HEK293T (cell line): ENCODE measurements around the gene EHBP1L1.

ENCODE experiments used
- CTCF ChIA-PET: fragments of 350-600 bp; formaldehyde crosslinking; extraction: SDS; loops from one replicate; lab custom pipeline; 2021; ENCODE audit warnings: antibody characterized with exemption, inconsistent platforms; lab: Yijun Ruan, JAX
- POLR2A ChIA-PET: fragments of 350-600 bp; formaldehyde crosslinking; extraction: SDS; loops from one replicate; lab custom pipeline; 2020; ENCODE audit warnings: antibody characterized with exemption, inconsistent platforms; lab: Yijun Ruan, JAX
- DNase-seq: peaks from one replicate; pipeline ENCODE4 v3.0.0; 2012; ENCODE audit warnings: mixed read lengths; ENCODE audit errors: extremely low spot score
- ARNT ChIP-seq: fragments of 450-650 bp; IDR thresholded peaks from 2 replicates; pipeline ENCODE4 v1.6.1; 2017; ENCODE audit warnings: mild to moderate bottlenecking
- BHLHE40 ChIP-seq: fragments of 450-650 bp; IDR thresholded peaks from 2 replicates; pipeline ENCODE4 v1.6.1; 2016; ENCODE audit warnings: mild to moderate bottlenecking, moderate library complexity, borderline replicate concordance
- CTBP1 ChIP-seq: fragments of 450-650 bp; IDR thresholded peaks from 2 replicates; pipeline ENCODE4 v1.6.1; 2016; ENCODE audit warnings: borderline replicate concordance
- ELF4 ChIP-seq: fragments of 450-650 bp; IDR thresholded peaks from 2 replicates; pipeline ENCODE4 v1.6.1; 2017; ENCODE audit warnings: antibody characterized with exemption
- FOXA1 ChIP-seq: fragments of 450-650 bp; IDR thresholded peaks from 2 replicates; pipeline ENCODE4 v1.6.1; 2016; ENCODE audit warnings: mild to moderate bottlenecking
- FOXK2 ChIP-seq: fragments of 450-650 bp; IDR thresholded peaks from 2 replicates; pipeline ENCODE4 v1.6.1; 2016; ENCODE audit warnings: mild to moderate bottlenecking
- FOXM1 ChIP-seq: fragments of 450-650 bp; IDR thresholded peaks from 2 replicates; pipeline ENCODE4 v1.6.1; 2017; ENCODE audit warnings: mild to moderate bottlenecking, borderline replicate concordance
- HDGF ChIP-seq: fragments of 450-650 bp; IDR thresholded peaks from 2 replicates; pipeline ENCODE4 v1.6.1; 2017; ENCODE audit warnings: antibody characterized with exemption, borderline replicate concordance
- L3MBTL2 ChIP-seq: fragments of 450-650 bp; conservative IDR thresholded peaks from 2 replicates; pipeline ENCODE4 v1.6.1; 2016; ENCODE audit warnings: mild to moderate bottlenecking
- LEF1 ChIP-seq: fragments of 450-650 bp; IDR thresholded peaks from 2 replicates; pipeline ENCODE4 v1.6.1; 2017; ENCODE audit warnings: mild to moderate bottlenecking, borderline replicate concordance
- NFRKB ChIP-seq: fragments of 450-650 bp; IDR thresholded peaks from 2 replicates; pipeline ENCODE4 v1.6.1; 2016; ENCODE audit warnings: mild to moderate bottlenecking, moderate library complexity
- SP1 ChIP-seq: fragments of 450-650 bp; IDR thresholded peaks from 2 replicates; pipeline ENCODE4 v1.6.1; 2017
- SUZ12 ChIP-seq: fragments of 450-650 bp; IDR thresholded peaks from 2 replicates; pipeline ENCODE4 v1.6.1; 2016; ENCODE audit warnings: mild to moderate bottlenecking
- TARDBP ChIP-seq: fragments of 450-650 bp; IDR thresholded peaks from 2 replicates; pipeline ENCODE4 v1.6.1; 2016
- ZNF384 ChIP-seq: fragments of 450-650 bp; IDR thresholded peaks from 2 replicates; pipeline ENCODE4 v1.6.1; 2016
- TF ChIP-seq, protein P1 (sequence below): fragments of 450-650 bp; IDR thresholded peaks from 2 replicates; pipeline ENCODE4 v1.6.1; 2016

EHBP1L1 gene

GRCh38 chr11:65530157-65530496, 45.7 kb upstream of the EHBP1L1 start:
- TF ChIP-seq ZNF384: no peak
- no peak for TF ChIP-seq L3MBTL2
- no peak for TF ChIP-seq CTBP1
- no peak for TF ChIP-seq SUZ12
- no peak for TF ChIP-seq HDGF
- TF ChIP-seq NFRKB: no peak
- no peak for TF ChIP-seq TARDBP
- ChIA-PET CTCF (interaction anchor here (0.9 kb wide), 1 partner anchor 11 kb away, joined by 3 read pairs; no protein-coding TSS in a partner anchor), POLR2A (interaction anchor here (1.1 kb wide), 1 partner anchor 59 kb away, joined by 3 read pairs; no protein-coding TSS in a partner anchor)
- DNase-seq: no peak

- TF ChIP-seq FOXM1 (no peak), L3MBTL2 (no peak), FOXK2 (no peak), TARDBP (no peak), CTBP1 (no peak), SP1 (no peak), FOXA1 (no peak), BHLHE40 (no peak), ELF4 (no peak)
- ChIA-PET CTCF (no interaction called here), POLR2A (interaction anchor here (1.1 kb wide), 1 partner anchor 33 kb away, joined by 3 read pairs; the partner anchor contains the start of gene MALAT1)
- DNase-seq: no peak
These were observed 43.3 kb upstream of the EHBP1L1 start for GRCh38 chr11:65532388-65533064.

- POLR2A ChIA-PET: interaction anchor here (1.2 kb wide), 1 partner anchor 33 kb away, joined by 3 read pairs; no protein-coding TSS in a partner anchor
- CTCF ChIA-PET: interaction anchor here (0.5 kb wide), 1 partner anchor 260 kb away, joined by 3 read pairs; no protein-coding TSS in a partner anchor
- TF ChIP-seq ARNT (no peak), FOXA1 (no peak)
- no peak for DNase-seq
These were observed 40.8 kb upstream of the EHBP1L1 start for GRCh38 chr11:65535102-65535501.

DNA sequence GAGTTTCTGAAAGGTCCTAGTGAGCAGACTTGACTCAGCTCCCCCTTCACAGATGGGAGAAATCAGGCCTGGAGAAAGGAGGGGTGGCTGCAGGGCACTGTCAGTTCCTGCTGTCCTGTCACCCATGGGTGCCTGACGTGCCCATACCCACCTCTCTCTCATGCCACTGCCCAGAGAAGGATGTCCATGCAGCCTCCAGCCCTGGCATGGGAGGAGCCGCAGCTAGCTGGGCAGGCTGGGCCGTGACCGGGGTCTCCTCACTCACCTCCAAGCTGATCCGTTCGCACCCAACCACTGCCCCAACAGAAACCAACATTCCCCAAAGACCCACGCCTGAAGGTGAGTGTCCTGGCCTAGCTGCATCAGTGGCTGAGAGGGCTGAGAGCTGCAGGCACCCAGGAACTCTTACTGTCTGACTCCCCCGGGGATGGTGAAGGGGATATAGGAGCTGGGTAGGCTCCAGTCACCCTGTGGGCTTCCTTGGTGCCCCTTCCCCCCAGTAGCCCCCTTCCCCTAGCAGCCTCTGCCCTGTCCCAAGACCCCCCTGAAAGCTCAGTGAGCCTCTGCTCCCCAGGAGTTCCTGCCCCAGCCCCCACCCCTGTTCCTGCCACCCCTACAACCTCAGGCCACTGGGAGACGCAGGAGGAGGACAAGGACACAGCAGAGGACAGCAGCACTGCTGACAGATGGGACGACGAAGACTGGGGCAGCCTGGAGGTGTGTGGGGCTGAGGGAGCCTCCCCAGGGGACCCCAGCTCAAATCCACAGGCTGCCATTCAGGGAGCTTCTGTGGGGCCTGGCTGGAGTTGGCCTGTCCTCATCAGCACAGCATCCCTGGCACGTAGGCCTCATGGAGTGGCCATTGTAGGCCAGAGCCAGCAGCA, 39.2 kb upstream of the EHBP1L1 start:
- TF ChIP-seq SUZ12 (no peak), FOXA1 (no peak), CTBP1 (no peak)
- ChIA-PET CTCF (interaction anchor here (1.3 to 1.4 kb wide), 3 partner anchors 15 to 121 kb away, joined by 3 to 5 read pairs (median 4); partner anchors contain the start of gene ZNRD2), POLR2A (interaction anchor here (0.7 to 1.9 kb wide), 6 partner anchors 10 to 120 kb away, joined by 3 to 5 read pairs (median 4); partner anchors contain the start of gene SCYL1)
- no peak for DNase-seq

DNA sequence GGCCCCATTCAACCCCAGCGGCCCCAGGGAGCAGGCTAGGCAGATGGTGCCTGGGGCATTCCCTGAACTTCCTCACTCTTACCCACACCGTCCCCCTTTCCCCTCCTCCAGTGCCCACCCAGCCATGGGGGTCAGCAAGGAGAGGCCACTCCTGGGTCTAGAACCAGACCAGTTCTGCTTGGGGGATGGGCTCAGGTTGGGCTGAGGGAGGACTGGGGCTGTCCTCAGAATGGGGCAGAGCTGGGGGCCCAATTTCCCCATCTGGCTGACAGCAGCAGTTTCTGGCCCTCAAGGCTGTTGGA, 38.6 kb upstream of the EHBP1L1 start:
- no peak for DNase-seq
- CTCF ChIA-PET: interaction anchor here (1.3 to 5.0 kb wide), 3 partner anchors 14 to 122 kb away, joined by 3 to 40 read pairs (median 5); partner anchors contain the start of gene KCNK7
- POLR2A ChIA-PET: interaction anchor here (0.7 to 1.9 kb wide), 4 partner anchors 10 to 40 kb away, joined by 3 to 5 read pairs (median 4); no protein-coding TSS in a partner anchor

GRCh38 chr11:65537620-65538231, 38.1 kb upstream of the EHBP1L1 start:
- TF ChIP-seq L3MBTL2 (no peak), FOXA1 (no peak), FOXK2 (no peak), FOXM1 (no peak), SP1 (no peak), SUZ12 (no peak), HDGF (no peak), ARNT (no peak), NFRKB (no peak), ZNF384 (no peak), LEF1 (no peak), CTBP1 (no peak), BHLHE40 (no peak), ELF4 (no peak), TARDBP (no peak)
- TF ChIP-seq, protein P1, sequence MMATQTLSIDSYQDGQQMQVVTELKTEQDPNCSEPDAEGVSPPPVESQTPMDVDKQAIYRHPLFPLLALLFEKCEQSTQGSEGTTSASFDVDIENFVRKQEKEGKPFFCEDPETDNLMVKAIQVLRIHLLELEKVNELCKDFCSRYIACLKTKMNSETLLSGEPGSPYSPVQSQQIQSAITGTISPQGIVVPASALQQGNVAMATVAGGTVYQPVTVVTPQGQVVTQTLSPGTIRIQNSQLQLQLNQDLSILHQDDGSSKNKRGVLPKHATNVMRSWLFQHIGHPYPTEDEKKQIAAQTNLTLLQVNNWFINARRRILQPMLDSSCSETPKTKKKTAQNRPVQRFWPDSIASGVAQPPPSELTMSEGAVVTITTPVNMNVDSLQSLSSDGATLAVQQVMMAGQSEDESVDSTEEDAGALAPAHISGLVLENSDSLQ: no peak
- ChIA-PET CTCF (interaction anchor here (1.4 to 5.0 kb wide), 2 partner anchors 14 to 57 kb away, joined by 5 to 40 read pairs; partner anchors contain the start of gene KCNK7), POLR2A (interaction anchor here (1.9 kb wide), 1 partner anchor 9 kb away, joined by 4 read pairs; no protein-coding TSS in a partner anchor)
- DNase-seq: no peak

More for the DNA sequence above, 38.6 kb upstream of the EHBP1L1 start:
- TF ChIP-seq FOXM1: no peak
- TF ChIP-seq HDGF: no peak
- TF ChIP-seq, protein P1: no peak
- no peak for TF ChIP-seq ELF4
- no peak for TF ChIP-seq SP1
- TF ChIP-seq BHLHE40: no peak
- no peak for TF ChIP-seq CTBP1
- TF ChIP-seq SUZ12: no peak
- TF ChIP-seq LEF1: no peak
- TF ChIP-seq ZNF384: no peak
- TF ChIP-seq FOXK2: no peak
